Liver (tissue), 9 donors: ENCODE measurements around the gene RSRP1. TPM values are rescaled to one million over a fixed set of nuclear protein-coding genes. Genes with fewer than 3 reads are reported as not detected.

Experiments
- DNase-seq: peaks from one replicate; pipeline ENCODE4 v3.0.0-alpha.2; 2017; ENCODE audit warnings: low spot score
- H3K27ac ChIP-seq, 2 donors: one replicate each; pipeline ENCODE4 v1.7.0; 2013; ENCODE audit warnings: inconsistent platforms in 2 of 2, low read length in 2 of 2, control low read depth in 1 of 2, low read depth in 1 of 2, mild to moderate bottlenecking in 1 of 2
- H3K27me3 ChIP-seq, 4 donors: one replicate each; pipeline versions ENCODE4 v1.6.1 to v1.7.0; 2013; ENCODE audit warnings: low read length in 3 of 4, inconsistent platforms in 1 of 4, mild to moderate bottlenecking in 1 of 4, moderate library complexity in 1 of 4; ENCODE audit not compliant: control insufficient read depth in 4 of 4, insufficient read depth in 4 of 4
- H3K36me3 ChIP-seq, 4 donors: one replicate each; pipeline versions ENCODE4 v1.6.1 to v1.7.0; 2013; ENCODE audit warnings: low read length in 3 of 4, mild to moderate bottlenecking in 3 of 4, low read depth in 1 of 4, moderate library complexity in 1 of 4; ENCODE audit not compliant: control insufficient read depth in 4 of 4, insufficient read depth in 3 of 4
- H3K4me1 ChIP-seq, 4 donors: one replicate each; pipeline versions ENCODE4 v1.6.1 to v1.7.0; 2013; ENCODE audit warnings: low read length in 3 of 4, mild to moderate bottlenecking in 3 of 4, moderate library complexity in 1 of 4; ENCODE audit not compliant: control insufficient read depth in 4 of 4, insufficient read depth in 4 of 4
- H3K4me3 ChIP-seq, 3 donors: one replicate each; pipeline versions ENCODE4 v1.6.1 to v1.7.0; 2013; ENCODE audit warnings: low read length in 3 of 3, control low read depth in 1 of 3, low read depth in 1 of 3, mild to moderate bottlenecking in 1 of 3
- H3K9ac ChIP-seq, 2 donors: one replicate each; pipeline ENCODE4 v1.7.0; 2013; ENCODE audit warnings: low read length in 2 of 2, mild to moderate bottlenecking in 2 of 2, moderate library complexity in 2 of 2, control low read depth in 1 of 2, low read depth in 1 of 2
- H3K9me3 ChIP-seq, 4 donors: one replicate each; pipeline versions ENCODE4 v1.6.1 to v1.7.0; 2013; ENCODE audit warnings: low read length in 3 of 4; ENCODE audit not compliant: control insufficient read depth in 4 of 4
- CTCF ChIP-seq: fragments of 150-350 bp; IDR thresholded peaks from 2 replicates; pipeline ENCODE4 v1.5.1; 2017; ENCODE audit warnings: improper control_type of control experiment, low read depth, low read length; ENCODE audit not compliant: missing input control
- EGR1 ChIP-seq, 2 donors: IDR thresholded peaks; 2 replicates each; pipeline ENCODE4 v1.6.1; 2016 to 2018; ENCODE audit warnings: antibody characterized with exemption in 2 of 2, low read depth in 2 of 2
- FOXA1 ChIP-seq: IDR thresholded peaks from 2 replicates; pipeline ENCODE4 v1.6.1; 2016; ENCODE audit warnings: antibody characterized with exemption
- FOXA2 ChIP-seq: IDR thresholded peaks from 2 replicates; pipeline ENCODE4 v1.6.1; 2016; ENCODE audit warnings: antibody characterized with exemption
- GABPA ChIP-seq, 2 donors: IDR thresholded peaks in 1 of 2; conservative IDR thresholded peaks in 1 of 2; 2 replicates each; pipeline ENCODE4 v1.6.1; 2016; ENCODE audit warnings: antibody characterized with exemption in 2 of 2, mild to moderate bottlenecking in 1 of 2, moderate library complexity in 1 of 2
- HNF4A ChIP-seq, 2 donors: conservative IDR thresholded peaks; 2 replicates each; pipeline ENCODE4 v1.6.1; 2016; ENCODE audit warnings: antibody characterized with exemption in 2 of 2, mild to moderate bottlenecking in 2 of 2
- HNF4G ChIP-seq: IDR thresholded peaks from 2 replicates; pipeline ENCODE4 v1.6.1; 2016; ENCODE audit warnings: antibody characterized with exemption
- JUND ChIP-seq, 2 donors: IDR thresholded peaks; 2 replicates each; pipeline ENCODE4 v1.6.1; 2016; ENCODE audit warnings: antibody characterized with exemption in 2 of 2
- MAX ChIP-seq: IDR thresholded peaks from 2 replicates; pipeline ENCODE4 v1.6.1; 2016; ENCODE audit warnings: antibody characterized with exemption
- NR2F2 ChIP-seq: IDR thresholded peaks from 2 replicates; pipeline ENCODE4 v1.6.1; 2016; ENCODE audit warnings: antibody characterized with exemption
- RAD21 ChIP-seq, 2 donors: IDR thresholded peaks; 2 replicates each; pipeline ENCODE4 v1.6.1; 2016; ENCODE audit warnings: antibody characterized with exemption in 2 of 2, mild to moderate bottlenecking in 2 of 2
- RXRA ChIP-seq, 2 donors: IDR thresholded peaks; 2 replicates each; pipeline ENCODE4 v1.6.1; 2017 to 2018; ENCODE audit warnings: antibody characterized with exemption in 2 of 2, mild to moderate bottlenecking in 1 of 2
- SP1 ChIP-seq: IDR thresholded peaks from 2 replicates; pipeline ENCODE4 v1.6.1; 2018; ENCODE audit warnings: antibody characterized with exemption, mild to moderate bottlenecking
- TAF1 ChIP-seq: conservative IDR thresholded peaks from 2 replicates; pipeline ENCODE4 v1.6.1; 2016; ENCODE audit warnings: antibody characterized with exemption, mild to moderate bottlenecking
- YY1 ChIP-seq: IDR thresholded peaks from 2 replicates; pipeline ENCODE4 v1.6.1; 2016; ENCODE audit warnings: antibody characterized with exemption, mild to moderate bottlenecking
- WGBS: extraction: QIAGEN DNeasy Blood & Tissue Kit; methylation state at CpG from one replicate; pipeline ENCODE4 v1.1.7; 2013; 5-methylcytosine and 5-hydroxymethylcytosine counted together
- polyA plus RNA-seq, 2 donors: library from polyadenylated mRNA; stranded (reverse) in 1 of 2; unstranded in 1 of 2; fragments of 200-250 nt in 1 of 2; fragments of >200 nt in 1 of 2; fragmentation: Nextera tagmentation in 1 of 2; extraction: Ambion mirVana in 1 of 2; gene quantifications; one replicate each; pipeline versions ENCODE4 v1.2.1 to v1.2.3, GENCODE V29; 2013 to 2015
- total RNA-seq, 2 donors: library from RNA; depleted of rRNA; stranded (reverse); fragments of >200 nt; gene quantifications; one replicate each; pipeline ENCODE4 v1.2.3, GENCODE V29; 2014
- TF ChIP-seq, protein P1 (sequence below): IDR thresholded peaks from 2 replicates; pipeline ENCODE4 v1.6.1; 2016; ENCODE audit warnings: antibody characterized with exemption
- TF ChIP-seq, protein P2 (sequence below): IDR thresholded peaks from 2 replicates; pipeline ENCODE4 v1.6.1; 2016; ENCODE audit warnings: antibody characterized with exemption, mild to moderate bottlenecking
- donor health status: healthy.
- donor health status: healthy.
- donor health status: healthy.
- donor health status: healthy.
- donor health status: healthy.

The RSRP1 gene
- total and polyA plus RNA-seq, 4 donors = 19.9 to 101 (median 74.0) TPM

DNA sequence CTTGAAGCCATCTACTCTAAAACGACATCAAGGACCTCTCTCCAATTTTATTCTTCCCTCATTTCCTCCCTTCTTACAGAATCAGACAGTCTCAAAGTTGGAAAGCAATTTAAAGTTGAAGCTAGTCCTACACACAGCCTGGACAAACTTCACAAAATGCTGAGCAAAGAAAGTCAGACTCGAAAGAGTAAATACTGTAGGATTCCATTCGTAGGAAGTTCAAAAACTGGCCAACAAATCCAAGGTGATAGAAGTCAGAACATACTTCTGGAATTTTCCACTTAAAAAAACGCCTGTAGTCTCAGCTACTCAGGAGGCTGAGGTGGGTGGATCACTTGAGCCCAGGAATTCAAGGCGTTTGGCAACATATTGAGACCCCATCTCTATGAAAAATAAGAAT is 34.5 kb downstream of the RSRP1 start:
- WGBS = 59% methylated on average over 5 of the region's 5 CpGs
- no peaks in the 10 kb centered on the region for H3K4me1 ChIP-seq
- no peak overlapping the region for H3K27ac ChIP-seq
- TF ChIP-seq, protein P1, sequence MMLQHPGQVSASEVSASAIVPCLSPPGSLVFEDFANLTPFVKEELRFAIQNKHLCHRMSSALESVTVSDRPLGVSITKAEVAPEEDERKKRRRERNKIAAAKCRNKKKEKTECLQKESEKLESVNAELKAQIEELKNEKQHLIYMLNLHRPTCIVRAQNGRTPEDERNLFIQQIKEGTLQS = no peak
- no peak for TF ChIP-seq TAF1
- no peak for TF ChIP-seq FOXA1
- no peak for TF ChIP-seq MAX
- TF ChIP-seq, protein P2, sequence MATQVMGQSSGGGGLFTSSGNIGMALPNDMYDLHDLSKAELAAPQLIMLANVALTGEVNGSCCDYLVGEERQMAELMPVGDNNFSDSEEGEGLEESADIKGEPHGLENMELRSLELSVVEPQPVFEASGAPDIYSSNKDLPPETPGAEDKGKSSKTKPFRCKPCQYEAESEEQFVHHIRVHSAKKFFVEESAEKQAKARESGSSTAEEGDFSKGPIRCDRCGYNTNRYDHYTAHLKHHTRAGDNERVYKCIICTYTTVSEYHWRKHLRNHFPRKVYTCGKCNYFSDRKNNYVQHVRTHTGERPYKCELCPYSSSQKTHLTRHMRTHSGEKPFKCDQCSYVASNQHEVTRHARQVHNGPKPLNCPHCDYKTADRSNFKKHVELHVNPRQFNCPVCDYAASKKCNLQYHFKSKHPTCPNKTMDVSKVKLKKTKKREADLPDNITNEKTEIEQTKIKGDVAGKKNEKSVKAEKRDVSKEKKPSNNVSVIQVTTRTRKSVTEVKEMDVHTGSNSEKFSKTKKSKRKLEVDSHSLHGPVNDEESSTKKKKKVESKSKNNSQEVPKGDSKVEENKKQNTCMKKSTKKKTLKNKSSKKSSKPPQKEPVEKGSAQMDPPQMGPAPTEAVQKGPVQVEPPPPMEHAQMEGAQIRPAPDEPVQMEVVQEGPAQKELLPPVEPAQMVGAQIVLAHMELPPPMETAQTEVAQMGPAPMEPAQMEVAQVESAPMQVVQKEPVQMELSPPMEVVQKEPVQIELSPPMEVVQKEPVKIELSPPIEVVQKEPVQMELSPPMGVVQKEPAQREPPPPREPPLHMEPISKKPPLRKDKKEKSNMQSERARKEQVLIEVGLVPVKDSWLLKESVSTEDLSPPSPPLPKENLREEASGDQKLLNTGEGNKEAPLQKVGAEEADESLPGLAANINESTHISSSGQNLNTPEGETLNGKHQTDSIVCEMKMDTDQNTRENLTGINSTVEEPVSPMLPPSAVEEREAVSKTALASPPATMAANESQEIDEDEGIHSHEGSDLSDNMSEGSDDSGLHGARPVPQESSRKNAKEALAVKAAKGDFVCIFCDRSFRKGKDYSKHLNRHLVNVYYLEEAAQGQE = no peak
- no peak for TF ChIP-seq SP1
- no peak for TF ChIP-seq YY1
- no peak for TF ChIP-seq HNF4A (conservative IDR thresholded peaks at IDR 0.05)
- TF ChIP-seq EGR1 (IDR thresholded peaks at IDR 0.05; ENCODE audit: low read depth in 2 of 2) = no peak
- TF ChIP-seq HNF4G = no peak
- no peak for TF ChIP-seq RXRA (IDR thresholded peaks at IDR 0.05)
- no peak for TF ChIP-seq FOXA2
- TF ChIP-seq CTCF = no peak
- H3K9me3 ChIP-seq = no peaks in the 10 kb centered on the region
- no peaks in the 10 kb centered on the region for H3K27me3 ChIP-seq
- no peak for DNase-seq
- no peak overlapping the region for H3K4me3 ChIP-seq
- no peaks in the 10 kb centered on the region for H3K36me3 ChIP-seq
- H3K9ac ChIP-seq = no peak overlapping the region

DNA sequence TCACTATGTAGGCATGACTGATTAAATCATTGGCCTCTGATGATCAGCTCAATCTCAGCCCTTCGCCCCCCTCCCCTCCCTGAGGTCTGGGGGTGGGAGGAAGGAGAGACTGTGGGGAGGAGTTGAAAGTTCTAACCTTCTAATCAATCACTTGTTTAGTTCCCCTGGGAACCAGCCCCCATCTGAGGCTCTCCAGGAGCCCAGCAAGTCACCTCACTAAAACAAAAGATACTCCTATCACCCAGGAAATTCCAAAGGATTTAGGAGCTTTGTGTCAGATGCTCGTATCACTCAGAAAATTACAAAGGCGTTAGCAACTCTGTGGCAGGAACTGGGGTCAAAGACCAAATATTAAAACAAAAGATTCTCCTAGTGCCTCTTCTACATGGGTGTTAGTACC is 36.5 kb downstream of the RSRP1 start:
- Histone ChIP-seq H3K9ac (no peak overlapping the region), H3K36me3 (no peaks in the 10 kb centered on the region), H3K27me3 (no peaks in the 10 kb centered on the region), H3K4me1 (no peaks in the 10 kb centered on the region), H3K4me3 (no peak overlapping the region), H3K27ac (no peak overlapping the region), H3K9me3 (no peaks in the 10 kb centered on the region)
- WGBS = 70% methylated on average over 3 of the region's 3 CpGs
- TF ChIP-seq RAD21 (IDR thresholded peaks at IDR 0.05) (no peak), GABPA (IDR thresholded peaks at IDR 0.05 in 1 of 2, conservative IDR thresholded peaks at IDR 0.05 in 1 of 2) (no peak), FOXA1 (no peak), FOXA2 (no peak), RXRA (IDR thresholded peaks at IDR 0.05) (no peak), JUND (IDR thresholded peaks at IDR 0.05) (no peak), HNF4A (conservative IDR thresholded peaks at IDR 0.05) (no peak), CTCF (no peak), NR2F2 (no peak), HNF4G (no peak), TAF1 (no peak), EGR1 (IDR thresholded peaks at IDR 0.05; ENCODE audit: low read depth in 2 of 2) (no peak), SP1 (no peak), MAX (no peak)
- TF ChIP-seq, protein P2 = no peak
- TF ChIP-seq, protein P1 = no peak
- no peak for DNase-seq
